Fibroblast of villous mesenchyme (primary cell): ENCODE results near the gene THEMIS. TPM values are rescaled to one million over a fixed set of nuclear protein-coding genes. Genes with fewer than 3 reads are reported as not detected.

ENCODE experiments used
- DNase-seq: peaks from one replicate; pipeline ENCODE4 v3.0.0-alpha.2; 2010; ENCODE audit warnings: low read depth
- H3K4me3 ChIP-seq: 2 replicates; pipeline ENCODE4 v1.5.1; 2011; ENCODE audit warnings: low read depth, mild to moderate bottlenecking, low read length
- CTCF ChIP-seq: IDR thresholded peaks from 2 replicates; pipeline ENCODE4 v1.5.1; 2012; ENCODE audit warnings: low read depth, mild to moderate bottlenecking, low read length; ENCODE audit not compliant: insufficient read depth
- total RNA-seq: library from RNA; depleted of rRNA; stranded (reverse); fragments of >200 nt; gene quantifications from 2 replicates; pipeline ENCODE4 v1.2.3, GENCODE V29; 2012

The THEMIS gene
- total RNA-seq, 1 donor: under 0.01 TPM

- no peak for DNase-seq
- H3K4me3 ChIP-seq: no peak overlapping the region
- no peak for TF ChIP-seq CTCF
These were observed 82.7 kb downstream of the THEMIS start for GRCh38 chr6:127818149-127818548.

- TF ChIP-seq CTCF: no peak
- no peak for DNase-seq
- no peak overlapping the region for H3K4me3 ChIP-seq
These were observed 84.2 kb downstream of the THEMIS start for GRCh38 chr6:127816643-127817042.

GRCh38 chr6:127813699-127814027 lies 87.2 kb downstream of the THEMIS start:
- no peak for DNase-seq
- no peak overlapping the region for H3K4me3 ChIP-seq
- TF ChIP-seq CTCF: no peak

GRCh38 chr6:127812985-127813698 lies 87.7 kb downstream of the THEMIS start:
- H3K4me3 ChIP-seq: no peak overlapping the region
- no peak for DNase-seq
- no peak for TF ChIP-seq CTCF

GRCh38 chr6:127811900-127812570 lies 88.8 kb downstream of the THEMIS start:
- no peak for TF ChIP-seq CTCF
- H3K4me3 ChIP-seq: no peak overlapping the region
- DNase-seq: no peak

GRCh38 chr6:127807806-127808517 lies 92.9 kb downstream of the THEMIS start:
- DNase-seq: no peak
- TF ChIP-seq CTCF: no peak
- no peak overlapping the region for H3K4me3 ChIP-seq
